ENCODE data around the gene SLC24A3. TPM values are rescaled to one million over a fixed set of nuclear protein-coding genes. Genes with fewer than 3 reads are reported as not detected.

SLC24A3 gene
- polyA plus RNA-seq, 1 donor = 28.9 TPM

- DNase-seq = no peak
These were observed 215.9 kb downstream of the SLC24A3 start for GRCh38 chr20:19428324-19428723.

- no peak for DNase-seq
These were observed 217.1 kb downstream of the SLC24A3 start for GRCh38 chr20:19429538-19429937.

GRCh38 chr20:19430641-19431315 lies 218.3 kb downstream of the SLC24A3 start:
- DNase-seq = no peak

- no peak for DNase-seq
These were observed 218.9 kb downstream of the SLC24A3 start for GRCh38 chr20:19431316-19431700.

GRCh38 chr20:19431906-19432305 lies 219.5 kb downstream of the SLC24A3 start:
- no peak for DNase-seq

- DNase-seq = no peak
These were observed 221.2 kb downstream of the SLC24A3 start for GRCh38 chr20:19433371-19434350.

- DNase-seq = no peak
These were observed 222.9 kb downstream of the SLC24A3 start for GRCh38 chr20:19435316-19435715.

GRCh38 chr20:19435821-19436220 lies 223.4 kb downstream of the SLC24A3 start:
- DNase-seq = no peak

GRCh38 chr20:19438488-19438887 lies 226.0 kb downstream of the SLC24A3 start:
- no peak for DNase-seq

GRCh38 chr20:19440660-19441527 lies 228.5 kb downstream of the SLC24A3 start:
- DNase-seq = no peak

GRCh38 chr20:19446246-19446645 lies 233.8 kb downstream of the SLC24A3 start:
- DNase-seq = no peak

GRCh38 chr20:19448632-19449031 lies 236.2 kb downstream of the SLC24A3 start:
- DNase-seq = no peak

- no peak for DNase-seq
These were observed 236.6 kb downstream of the SLC24A3 start for GRCh38 chr20:19449051-19449450.

GRCh38 chr20:19451231-19451922 lies 238.9 kb downstream of the SLC24A3 start:
- DNase-seq = no peak

GRCh38 chr20:19451923-19452295 lies 239.5 kb downstream of the SLC24A3 start:
- DNase-seq = no peak

- DNase-seq = no peak
These were observed 241.0 kb downstream of the SLC24A3 start for GRCh38 chr20:19453410-19453809.

- no peak for DNase-seq
These were observed 241.4 kb downstream of the SLC24A3 start for GRCh38 chr20:19453862-19454261.

- no peak for DNase-seq
These were observed 244.4 kb downstream of the SLC24A3 start for GRCh38 chr20:19456595-19457395.

- no peak for DNase-seq
These were observed 245.2 kb downstream of the SLC24A3 start for GRCh38 chr20:19457611-19458010.

- no peak for DNase-seq
These were observed 247.9 kb downstream of the SLC24A3 start for GRCh38 chr20:19460386-19460785.

- DNase-seq = no peak
These were observed 250.0 kb downstream of the SLC24A3 start for GRCh38 chr20:19462491-19462890.
